Measurements from ENCODE around the gene PFAS.

Gene PFAS

GRCh38 chr17:8287651-8288335, 38.7 kb downstream of the PFAS start:
- Histone ChIP-seq H3K36me3 (ENCODE audit: control insufficient read depth, insufficient read depth, low read length) (no peaks in the 10 kb centered on the region), H3K4me1 (ENCODE audit: control insufficient read depth, insufficient read depth, low read length) (no peaks in the 10 kb centered on the region), H3K27ac (ENCODE audit: low read length) (no peak overlapping the region), H3K9me3 (ENCODE audit: control insufficient read depth, insufficient read depth, low read length) (no peaks in the 10 kb centered on the region), H3K4me3 (ENCODE audit: low read length) (peak overlapping the region; percentile 69; the same call in 1 of the 2 replicates), H3K27me3 (ENCODE audit: control insufficient read depth, insufficient read depth, low read length) (no peaks in the 10 kb centered on the region)
- WGBS (ENCODE audit: insufficient coverage, insufficient read length), result no CpG with 5 or more reads among the region's 19 CpGs
- no peak for DNase-seq (ENCODE audit: low read depth, low spot score)

GRCh38 chr17:8288336-8289102, 39.4 kb downstream of the PFAS start, which contains the start of gene RANGRF:
Gene RANGRF, plus strand, starts transcription at chr17:8288670. Its CDS starts 119 bp downstream, at chr17:8288789.
- peak; percentile 85 for DNase-seq (ENCODE audit: low read depth, low spot score)
- WGBS (ENCODE audit: insufficient coverage, insufficient read length), result no CpG with 5 or more reads among the region's 53 CpGs

GRCh38 chr17:8289103-8289397, 40.0 kb downstream of the PFAS start:
- DNase-seq (ENCODE audit: low read depth, low spot score), result no peak
- Histone ChIP-seq H3K4me3 (ENCODE audit: low read length) (peak overlapping the region; percentile 69; the same call in 1 of the 2 replicates), H3K36me3 (ENCODE audit: control insufficient read depth, insufficient read depth, low read length) (no peaks in the 10 kb centered on the region), H3K4me1 (ENCODE audit: control insufficient read depth, insufficient read depth, low read length) (no peaks in the 10 kb centered on the region), H3K27ac (ENCODE audit: low read length) (no peak overlapping the region), H3K27me3 (ENCODE audit: control insufficient read depth, insufficient read depth, low read length) (no peaks in the 10 kb centered on the region), H3K9me3 (ENCODE audit: control insufficient read depth, insufficient read depth, low read length) (no peaks in the 10 kb centered on the region)
- no CpG with 5 or more reads among the region's 17 CpGs for WGBS (ENCODE audit: insufficient coverage, insufficient read length)

More at GRCh38 chr17:8288336-8289102, 39.4 kb downstream of the PFAS start, which contains the start of gene RANGRF:
- H3K4me1 ChIP-seq (ENCODE audit: control insufficient read depth, insufficient read depth, low read length), result no peaks in the 10 kb centered on the region
- H3K9me3 ChIP-seq (ENCODE audit: control insufficient read depth, insufficient read depth, low read length), result no peaks in the 10 kb centered on the region
- no peak within 1 kb of the TSS for H3K27ac ChIP-seq (ENCODE audit: low read length)
- no peaks in the 10 kb centered on the region for H3K27me3 ChIP-seq (ENCODE audit: control insufficient read depth, insufficient read depth, low read length)
- H3K36me3 ChIP-seq (ENCODE audit: control insufficient read depth, insufficient read depth, low read length), result no peaks in the 10 kb centered on the region
- peak within 1 kb of the TSS; percentile 69 for H3K4me3 ChIP-seq (ENCODE audit: low read length)

GRCh38 chr17:8290043-8290442, 41.0 kb downstream of the PFAS start:
- DNase-seq (ENCODE audit: low read depth, low spot score), result no peak
- Histone ChIP-seq H3K4me3 (ENCODE audit: low read length) (no peak overlapping the region), H3K4me1 (ENCODE audit: control insufficient read depth, insufficient read depth, low read length) (peaks cover 3% of the 10 kb centered on the region; the same call in 1 of the 2 replicates), H3K27ac (ENCODE audit: low read length) (no peak overlapping the region), H3K36me3 (ENCODE audit: control insufficient read depth, insufficient read depth, low read length) (no peaks in the 10 kb centered on the region), H3K9me3 (ENCODE audit: control insufficient read depth, insufficient read depth, low read length) (no peaks in the 10 kb centered on the region), H3K27me3 (ENCODE audit: control insufficient read depth, insufficient read depth, low read length) (no peaks in the 10 kb centered on the region)
- WGBS (ENCODE audit: insufficient coverage, insufficient read length), result no CpG with 5 or more reads among the region's 3 CpGs

- Histone ChIP-seq H3K4me1 (ENCODE audit: control insufficient read depth, insufficient read depth, low read length) (peaks cover 3% of the 10 kb centered on the region; the same call in 1 of the 2 replicates), H3K9me3 (ENCODE audit: control insufficient read depth, insufficient read depth, low read length) (no peaks in the 10 kb centered on the region), H3K27ac (ENCODE audit: low read length) (no peak overlapping the region), H3K4me3 (ENCODE audit: low read length) (no peak overlapping the region), H3K36me3 (ENCODE audit: control insufficient read depth, insufficient read depth, low read length) (no peaks in the 10 kb centered on the region), H3K27me3 (ENCODE audit: control insufficient read depth, insufficient read depth, low read length) (no peaks in the 10 kb centered on the region)
- WGBS (ENCODE audit: insufficient coverage, insufficient read length), result 100% methylated on average over 1 of the region's 5 CpGs
- DNase-seq (ENCODE audit: low read depth, low spot score), result no peak
Measured at GRCh38 chr17:8292639-8293395, 43.7 kb downstream of the PFAS start.

- no peak for DNase-seq (ENCODE audit: low read depth, low spot score)
- no CpG with 5 or more reads among the region's 9 CpGs for WGBS (ENCODE audit: insufficient coverage, insufficient read length)
- no peaks in the 10 kb centered on the region for H3K9me3 ChIP-seq (ENCODE audit: control insufficient read depth, insufficient read depth, low read length)
- peaks cover 3% of the 10 kb centered on the region; the same call in 1 of the 2 replicates for H3K4me1 ChIP-seq (ENCODE audit: control insufficient read depth, insufficient read depth, low read length)
- H3K4me3 ChIP-seq (ENCODE audit: low read length), result no peak overlapping the region
- H3K27ac ChIP-seq (ENCODE audit: low read length), result no peak overlapping the region
- H3K27me3 ChIP-seq (ENCODE audit: control insufficient read depth, insufficient read depth, low read length), result no peaks in the 10 kb centered on the region
- H3K36me3 ChIP-seq (ENCODE audit: control insufficient read depth, insufficient read depth, low read length), result no peaks in the 10 kb centered on the region
Measured at GRCh38 chr17:8294361-8294760, 45.3 kb downstream of the PFAS start.

- H3K27ac ChIP-seq (ENCODE audit: low read length), result no peak overlapping the region
- WGBS (ENCODE audit: insufficient coverage, insufficient read length), result no CpG with 5 or more reads among the region's 15 CpGs
Measured at GRCh38 chr17:8294814-8295316, 45.8 kb downstream of the PFAS start.

GRCh38 chr17:8300226-8300625, 51.1 kb downstream of the PFAS start:
- Histone ChIP-seq H3K27me3 (ENCODE audit: control insufficient read depth, insufficient read depth, low read length) (no peaks in the 10 kb centered on the region), H3K4me1 (ENCODE audit: control insufficient read depth, insufficient read depth, low read length) (no peaks in the 10 kb centered on the region), H3K4me3 (ENCODE audit: low read length) (no peak overlapping the region), H3K9me3 (ENCODE audit: control insufficient read depth, insufficient read depth, low read length) (no peaks in the 10 kb centered on the region), H3K36me3 (ENCODE audit: control insufficient read depth, insufficient read depth, low read length) (no peaks in the 10 kb centered on the region), H3K27ac (ENCODE audit: low read length) (no peak overlapping the region)
- no peak for DNase-seq (ENCODE audit: low read depth, low spot score)
- WGBS (ENCODE audit: insufficient coverage, insufficient read length), result no CpG with 5 or more reads among the region's 3 CpGs

More at GRCh38 chr17:8294814-8295316, 45.8 kb downstream of the PFAS start:
- Histone ChIP-seq H3K4me1 (ENCODE audit: control insufficient read depth, insufficient read depth, low read length) (peaks cover 3% of the 10 kb centered on the region; the same call in 1 of the 2 replicates), H3K4me3 (ENCODE audit: low read length) (peak overlapping the region; percentile 72; the same call in 1 of the 2 replicates), H3K9me3 (ENCODE audit: control insufficient read depth, insufficient read depth, low read length) (no peaks in the 10 kb centered on the region), H3K27me3 (ENCODE audit: control insufficient read depth, insufficient read depth, low read length) (no peaks in the 10 kb centered on the region), H3K36me3 (ENCODE audit: control insufficient read depth, insufficient read depth, low read length) (no peaks in the 10 kb centered on the region)
- no peak for DNase-seq (ENCODE audit: low read depth, low spot score)

- Histone ChIP-seq H3K9me3 (ENCODE audit: control insufficient read depth, insufficient read depth, low read length) (no peaks in the 10 kb centered on the region), H3K36me3 (ENCODE audit: control insufficient read depth, insufficient read depth, low read length) (no peaks in the 10 kb centered on the region), H3K27ac (ENCODE audit: low read length) (no peak overlapping the region), H3K4me3 (ENCODE audit: low read length) (no peak overlapping the region), H3K27me3 (ENCODE audit: control insufficient read depth, insufficient read depth, low read length) (no peaks in the 10 kb centered on the region), H3K4me1 (ENCODE audit: control insufficient read depth, insufficient read depth, low read length) (no peaks in the 10 kb centered on the region)
- WGBS (ENCODE audit: insufficient coverage, insufficient read length), result no CpG with 5 or more reads among the region's 8 CpGs
- DNase-seq (ENCODE audit: low read depth, low spot score), result no peak
Measured at GRCh38 chr17:8300627-8301242, 51.6 kb downstream of the PFAS start.

Data from iPS DF 6.9 (cell line).